Stimulated activated CD4-positive, alpha-beta T cell treated with anti-CD3 and anti-CD28 coated beads, Interleukin-1b, Interleukin-23, amount 100 ng/mL, for 1 hour (primary cell): Measurements from ENCODE around the gene CCL19.
"Not testable (repeated sequence)": the region's sequence is repeated elsewhere in the genome, so short reads cannot be mapped to it uniquely, and the experiment has no call there.

Experiments
- DNase-seq, 2 donors: peaks; one replicate each; pipeline ENCODE4 v3.0.0-alpha.2; 2020; ENCODE audit warnings: low read depth in 2 of 2

Gene CCL19

DNA sequence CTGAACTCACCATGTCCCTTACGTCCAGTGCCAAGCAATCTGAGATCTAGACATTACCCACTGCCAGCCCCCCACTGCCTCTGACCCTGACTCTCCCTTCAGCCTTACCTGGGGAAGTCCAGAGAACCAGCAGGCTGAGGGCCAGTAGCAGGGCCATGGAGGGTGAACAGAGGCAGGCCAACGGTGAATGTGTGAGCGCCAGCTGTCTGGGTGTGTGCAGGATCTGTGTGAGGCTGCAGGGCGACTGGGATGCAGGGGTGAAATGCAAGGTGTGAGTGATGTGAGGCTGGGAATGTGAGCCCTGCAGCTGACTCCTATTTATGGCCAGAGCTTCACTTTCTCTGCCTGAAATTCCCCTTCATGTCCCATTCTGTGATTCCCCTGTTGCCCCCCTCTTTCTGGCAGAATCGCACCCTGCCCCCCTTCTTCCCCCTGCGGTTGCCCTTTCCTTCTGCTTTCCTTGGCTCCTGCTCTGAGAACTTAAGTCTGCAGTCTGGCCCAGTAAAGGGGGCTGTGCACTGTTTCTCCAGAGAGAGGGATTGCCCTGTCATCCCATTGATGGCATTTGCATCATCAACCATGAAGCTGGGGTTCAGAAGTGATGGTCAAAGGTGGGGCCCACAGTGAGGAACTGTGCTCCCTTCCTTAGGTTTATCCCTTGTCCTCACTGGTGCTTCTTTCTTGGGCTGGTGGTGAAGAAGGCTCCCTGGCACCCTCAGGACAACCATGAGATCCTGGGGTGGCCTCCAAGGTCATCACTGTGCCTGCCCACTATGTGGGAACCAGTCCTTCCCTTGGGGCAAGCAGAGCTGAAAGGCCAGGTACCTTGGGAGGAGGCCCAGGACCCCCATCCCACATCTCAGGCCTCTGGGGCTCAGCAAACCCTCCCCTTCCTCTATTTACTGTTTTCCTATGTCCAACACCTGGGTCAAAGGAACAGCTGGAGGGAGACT lies at the start of gene CCL19:
TSS of gene CCL19 (minus strand) at position 294 of the 953 bp plus-strand sequence. CDS start at position 157, 137 bp downstream.
- no peak for DNase-seq

DNA sequence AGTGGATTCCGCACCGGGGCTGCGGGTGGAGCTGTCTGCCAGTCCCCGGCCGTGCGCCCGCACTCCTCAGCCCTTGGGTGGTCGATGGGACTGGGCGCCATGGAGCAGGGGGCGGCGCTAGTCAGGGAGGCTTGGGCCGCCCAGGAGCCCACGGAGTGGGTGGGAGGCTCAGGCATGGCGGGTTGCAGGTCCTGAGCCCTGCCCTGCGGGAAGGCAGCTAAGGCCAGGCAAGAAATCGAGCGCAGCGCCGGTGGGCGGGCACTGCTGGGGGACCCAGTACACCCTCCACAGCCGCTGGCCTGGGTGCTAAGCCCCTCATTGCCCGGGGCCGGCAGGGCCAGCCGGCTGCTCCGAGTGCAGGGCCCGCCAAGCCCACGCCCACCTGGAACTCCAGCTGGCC lies 49.1 kb upstream of the CCL19 start:
- not testable (repeated sequence) for DNase-seq

DNA sequence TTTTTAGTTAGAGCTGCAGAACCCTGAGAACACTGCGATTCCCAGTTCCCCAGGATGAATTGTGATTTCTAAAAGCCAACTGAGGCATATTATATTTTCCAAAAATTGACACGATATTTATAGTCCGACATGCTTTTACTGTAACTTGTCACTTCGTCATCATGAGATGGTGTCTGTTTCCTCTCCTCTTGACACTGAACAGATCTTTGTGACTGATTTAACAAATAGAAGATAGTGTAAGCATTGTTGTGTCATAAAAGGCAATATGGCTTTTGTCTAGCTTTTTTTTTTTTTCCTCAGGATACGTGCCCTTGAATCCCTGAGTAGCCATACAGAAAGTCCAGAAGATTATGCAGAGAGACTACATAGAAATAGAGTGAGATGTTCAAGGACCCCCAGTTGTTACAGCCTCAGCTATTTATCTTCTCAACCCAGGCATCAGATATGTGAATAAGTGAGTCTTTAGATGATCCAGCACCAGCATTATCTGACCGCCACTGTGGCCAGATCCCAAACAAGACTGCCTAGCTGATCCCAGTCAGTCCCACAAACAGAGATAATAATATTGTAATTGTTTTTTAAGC lies 46.7 kb upstream of the CCL19 start:
- no peak for DNase-seq

DNA sequence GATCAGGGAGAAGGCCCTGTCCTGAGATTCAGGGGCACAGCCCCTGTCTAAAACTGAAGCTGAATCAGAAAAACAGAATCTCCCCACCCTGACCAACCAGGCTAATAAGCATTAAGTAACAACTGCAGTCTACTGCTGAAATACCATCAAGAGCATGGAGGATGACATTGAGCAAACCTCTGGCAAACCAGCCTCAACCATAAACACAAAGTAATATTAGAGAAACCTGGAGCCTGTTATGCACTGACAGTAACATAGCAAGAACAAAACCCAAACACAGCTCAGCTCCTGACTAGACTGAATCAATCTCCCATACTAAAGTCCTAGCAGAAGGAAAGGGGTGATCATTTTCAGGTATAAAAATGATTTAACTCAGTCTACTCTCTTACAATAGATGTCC lies 43.6 kb upstream of the CCL19 start:
- DNase-seq, result no peak

DNA sequence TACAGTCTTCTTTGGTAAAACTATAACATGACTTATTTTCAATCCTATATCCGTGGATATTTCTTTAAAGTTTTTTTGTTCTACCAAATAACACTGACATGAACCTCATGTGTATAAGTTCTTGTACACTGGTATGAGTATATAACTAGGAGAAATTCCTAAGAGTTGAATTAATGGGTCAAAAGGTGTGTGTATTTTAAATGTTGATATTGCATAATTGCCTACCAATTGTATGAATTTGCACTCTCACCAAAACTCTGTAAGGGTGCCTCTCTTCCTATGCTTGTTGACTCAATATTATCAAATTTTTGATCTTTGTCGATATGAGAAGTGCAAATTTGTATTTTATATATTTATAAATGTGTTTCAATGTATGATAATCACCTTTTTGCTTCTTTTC lies 41.8 kb upstream of the CCL19 start:
- DNase-seq, result no peak

DNA sequence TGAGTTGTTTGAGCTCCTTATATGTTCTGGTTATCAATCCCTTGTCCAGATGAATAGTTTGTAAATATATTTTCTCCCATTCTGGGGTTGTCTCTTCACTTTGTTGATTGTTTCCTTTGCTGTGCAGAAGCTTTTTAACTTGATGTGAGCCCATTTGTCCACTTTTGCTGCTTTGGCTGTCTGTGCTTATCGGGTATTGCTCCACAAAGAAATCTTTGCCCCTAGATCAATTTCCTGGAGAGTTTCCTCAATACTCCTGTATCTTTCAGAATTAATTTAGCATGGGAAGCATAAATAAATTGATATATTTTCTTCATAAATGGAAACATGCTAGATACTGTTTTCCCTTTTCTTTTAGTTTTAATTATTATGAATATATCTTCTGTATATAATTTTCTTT lies 41.4 kb upstream of the CCL19 start:
- no peak for DNase-seq

DNA sequence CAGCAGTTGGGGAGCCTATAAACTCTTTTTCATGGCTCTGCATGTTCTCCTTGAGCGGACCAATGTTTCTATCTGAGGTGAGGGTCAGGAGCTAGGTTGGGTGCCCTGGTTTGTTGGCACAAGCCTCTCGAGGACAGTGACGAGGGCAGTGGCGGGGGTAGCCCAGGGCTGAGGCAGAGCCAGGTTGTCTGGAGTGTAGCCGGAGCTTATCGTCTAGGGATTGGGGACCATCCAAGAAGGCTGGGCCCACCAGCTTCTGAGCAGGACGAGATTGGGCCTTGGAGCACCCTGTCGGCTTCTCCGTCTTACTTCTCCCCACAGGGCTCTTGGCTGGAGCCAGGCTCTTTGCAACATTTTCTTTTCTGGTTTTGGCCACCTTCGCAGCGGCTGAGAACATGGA lies 32.1 kb upstream of the CCL19 start:
- DNase-seq, result no peak

DNA sequence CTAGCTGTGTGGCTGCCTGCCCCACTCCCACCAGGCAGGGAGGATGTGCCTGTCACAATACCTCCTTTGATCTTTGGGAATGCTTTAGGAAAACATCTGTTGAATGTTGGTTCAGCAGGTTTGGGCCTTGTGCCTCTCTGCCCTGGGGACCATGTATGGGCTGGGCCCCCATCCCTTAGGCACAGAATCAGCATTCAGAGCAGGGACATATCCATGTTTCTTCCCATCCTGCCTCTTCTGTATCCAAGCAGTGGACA lies 28.6 kb upstream of the CCL19 start:
- DNase-seq, result not testable (repeated sequence)

DNA sequence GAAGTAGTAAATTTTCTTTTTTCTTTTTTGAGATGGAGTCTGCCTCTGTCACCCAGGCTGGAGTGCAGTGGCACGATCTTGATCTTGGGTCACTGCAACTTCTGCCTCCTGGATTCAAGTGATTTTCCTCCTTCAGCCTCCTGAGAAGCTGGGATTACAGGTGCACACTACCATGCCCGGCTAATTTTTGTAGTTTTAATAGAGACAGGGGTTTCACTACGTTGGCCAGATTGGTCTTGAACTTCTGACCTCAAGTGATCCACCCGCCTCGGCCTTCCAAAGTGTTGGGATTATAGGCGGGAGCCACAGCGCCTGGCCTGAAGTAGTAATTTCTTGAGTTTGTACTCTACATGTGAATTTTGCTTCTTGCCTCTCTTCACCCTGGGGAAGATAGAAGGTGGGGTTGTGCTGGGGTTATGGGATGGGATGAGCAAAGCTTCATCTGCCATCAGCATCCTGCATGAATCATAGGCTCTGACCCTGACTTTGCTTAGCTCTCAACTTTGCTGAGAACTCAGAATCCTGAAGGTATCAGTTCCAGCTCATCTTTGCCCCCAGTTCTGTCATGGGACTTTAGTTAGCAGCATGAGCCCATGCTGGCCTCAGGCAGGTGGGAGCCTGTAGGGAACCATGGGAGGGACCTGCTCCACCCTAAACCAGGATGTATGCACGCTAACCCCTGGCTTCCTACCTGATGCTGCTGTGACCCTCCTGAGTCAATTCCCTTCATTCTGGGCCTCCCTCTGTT lies 28.1 kb upstream of the CCL19 start:
- DNase-seq, result no peak

DNA sequence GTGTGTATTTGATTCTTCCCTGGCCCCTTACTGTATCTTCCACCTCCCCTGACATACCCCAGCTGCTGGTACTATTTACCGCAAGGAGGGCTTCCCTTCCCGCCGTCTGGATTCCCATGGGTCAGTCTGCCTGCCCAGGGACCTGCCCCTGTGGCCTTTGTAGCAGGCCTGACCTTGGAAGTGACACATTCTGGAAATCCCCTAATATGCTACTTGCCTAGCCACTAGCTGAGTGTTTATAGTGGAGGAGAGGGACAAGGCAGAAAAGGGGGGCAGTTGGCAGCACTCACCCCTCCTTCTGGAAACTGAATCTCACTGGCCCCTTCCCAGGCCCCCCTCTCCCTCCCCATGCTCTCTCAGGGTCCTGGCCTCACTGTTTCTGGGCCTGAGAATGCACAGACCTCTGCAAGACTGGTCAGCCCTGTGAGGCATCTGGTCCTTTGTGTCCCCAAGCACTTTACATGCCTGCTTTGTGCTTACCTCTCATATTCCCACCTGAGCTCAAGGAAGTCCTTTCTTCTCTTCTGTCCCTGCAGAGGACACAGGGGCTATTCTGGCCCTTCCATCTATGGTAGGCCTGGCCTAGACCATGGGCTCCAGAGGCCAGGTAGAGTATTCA lies 27.0 kb upstream of the CCL19 start:
- DNase-seq, result no peak

DNA sequence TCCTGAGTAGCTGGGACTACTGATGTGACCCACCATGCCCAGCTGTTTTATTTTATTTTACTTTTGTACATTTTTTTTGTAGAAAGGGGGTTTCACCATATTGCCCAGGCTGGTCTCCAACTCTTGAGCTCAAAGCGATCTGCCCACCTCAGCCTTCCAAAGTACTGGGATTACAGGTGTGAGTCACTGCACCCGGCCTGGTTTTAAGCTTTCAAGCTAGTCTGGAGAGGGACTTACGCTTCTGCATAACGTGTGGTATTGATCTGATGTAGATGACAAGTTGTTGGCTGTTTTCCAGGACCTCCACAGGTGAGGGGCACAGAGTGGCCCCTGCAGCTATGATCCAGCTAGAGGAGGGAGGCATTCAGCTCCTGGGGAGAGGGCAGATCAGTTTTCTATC lies 25.6 kb upstream of the CCL19 start:
- no peak for DNase-seq

DNA sequence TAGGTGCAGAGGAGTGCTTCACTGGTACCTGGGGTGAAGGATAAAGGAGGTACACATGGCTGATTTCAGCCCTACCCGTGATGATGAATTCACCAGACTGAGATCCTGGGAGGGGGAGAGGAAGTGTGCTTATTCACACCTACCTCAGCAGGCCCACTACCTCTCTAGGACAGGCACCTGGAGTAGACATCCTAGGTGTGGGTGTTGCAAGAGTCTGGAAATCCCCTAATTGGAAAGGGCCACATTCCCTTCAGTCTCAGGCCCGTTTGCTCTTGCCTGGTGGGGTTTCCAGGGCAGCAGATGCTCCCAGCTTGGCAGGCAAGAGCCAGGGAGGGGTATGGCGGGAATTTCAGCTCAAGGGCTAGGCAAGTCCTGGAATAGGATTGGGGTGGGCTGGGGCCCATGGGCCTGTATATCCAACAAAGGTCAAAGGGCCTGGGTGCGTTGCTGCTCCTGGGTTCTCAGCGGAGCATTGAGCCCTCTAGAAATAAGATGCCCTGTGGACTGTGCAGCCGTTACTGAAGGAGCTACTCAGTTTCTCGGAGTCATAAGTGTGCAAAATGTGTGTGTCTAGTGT lies 24.7 kb upstream of the CCL19 start:
- no peak for DNase-seq

DNA sequence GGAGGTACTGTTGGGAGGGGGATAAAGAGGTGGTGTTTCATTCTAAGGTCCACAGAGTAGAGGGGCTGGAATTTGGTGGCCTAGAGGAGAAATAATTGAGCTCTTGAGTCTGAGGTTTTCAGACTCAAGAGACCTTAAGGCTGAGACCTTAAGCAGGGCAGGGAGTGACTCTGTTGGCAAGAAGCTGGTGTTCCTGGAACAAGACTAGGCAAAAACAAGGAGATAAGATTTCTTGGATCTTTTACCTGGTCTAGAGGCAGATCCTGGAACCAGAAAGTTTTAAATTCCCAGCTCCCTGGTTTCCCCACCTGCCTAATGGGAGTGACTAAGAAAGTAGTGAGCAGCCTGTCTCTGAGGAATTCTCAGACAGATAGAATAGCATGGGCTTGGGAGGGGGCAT lies 22.9 kb upstream of the CCL19 start:
- no peak for DNase-seq

DNA sequence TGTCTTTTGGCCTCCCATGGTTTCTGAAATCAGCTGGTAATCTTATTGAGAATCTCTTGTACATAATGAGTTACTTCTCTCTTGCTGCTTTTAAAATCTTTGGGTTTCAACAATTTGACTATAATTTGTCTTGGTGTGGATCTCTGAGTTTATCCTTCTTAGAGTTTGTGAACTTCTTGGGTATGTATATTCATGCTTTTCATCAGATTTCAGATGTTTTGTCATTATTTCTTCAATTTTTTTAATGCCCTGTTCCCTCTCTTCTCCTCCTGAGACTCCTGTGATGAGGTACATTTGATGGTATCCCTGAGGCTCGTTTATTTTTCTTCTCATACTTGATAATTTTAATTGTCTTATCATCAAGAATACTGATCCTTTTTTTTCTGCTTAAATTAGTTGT lies 21.1 kb upstream of the CCL19 start:
- DNase-seq, result no peak

DNA sequence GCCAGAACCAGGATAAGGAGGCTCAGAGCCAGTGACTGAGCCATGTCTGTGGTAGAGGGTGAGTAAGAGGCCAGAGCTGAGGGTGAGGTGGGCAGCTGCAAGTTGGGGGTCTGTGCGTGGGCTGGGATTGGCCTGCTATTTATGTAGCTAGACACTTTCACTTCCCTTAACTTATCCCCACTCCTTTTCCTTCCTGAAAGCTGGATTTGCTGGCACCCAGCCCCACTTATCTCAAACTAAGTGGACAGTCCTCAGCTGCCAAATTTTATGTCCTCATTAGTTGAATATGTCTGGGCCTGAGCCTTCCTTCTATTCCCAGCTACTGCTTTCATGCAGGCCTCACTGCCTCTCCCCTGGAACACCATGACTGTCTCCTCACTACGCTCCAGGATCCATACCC lies 18.9 kb upstream of the CCL19 start, which contains the start of gene CCL21:
TSS of gene CCL21 (minus strand) at position 114 of the 400 bp plus-strand sequence. CDS start at position 44, 70 bp downstream.
- no peak for DNase-seq

DNA sequence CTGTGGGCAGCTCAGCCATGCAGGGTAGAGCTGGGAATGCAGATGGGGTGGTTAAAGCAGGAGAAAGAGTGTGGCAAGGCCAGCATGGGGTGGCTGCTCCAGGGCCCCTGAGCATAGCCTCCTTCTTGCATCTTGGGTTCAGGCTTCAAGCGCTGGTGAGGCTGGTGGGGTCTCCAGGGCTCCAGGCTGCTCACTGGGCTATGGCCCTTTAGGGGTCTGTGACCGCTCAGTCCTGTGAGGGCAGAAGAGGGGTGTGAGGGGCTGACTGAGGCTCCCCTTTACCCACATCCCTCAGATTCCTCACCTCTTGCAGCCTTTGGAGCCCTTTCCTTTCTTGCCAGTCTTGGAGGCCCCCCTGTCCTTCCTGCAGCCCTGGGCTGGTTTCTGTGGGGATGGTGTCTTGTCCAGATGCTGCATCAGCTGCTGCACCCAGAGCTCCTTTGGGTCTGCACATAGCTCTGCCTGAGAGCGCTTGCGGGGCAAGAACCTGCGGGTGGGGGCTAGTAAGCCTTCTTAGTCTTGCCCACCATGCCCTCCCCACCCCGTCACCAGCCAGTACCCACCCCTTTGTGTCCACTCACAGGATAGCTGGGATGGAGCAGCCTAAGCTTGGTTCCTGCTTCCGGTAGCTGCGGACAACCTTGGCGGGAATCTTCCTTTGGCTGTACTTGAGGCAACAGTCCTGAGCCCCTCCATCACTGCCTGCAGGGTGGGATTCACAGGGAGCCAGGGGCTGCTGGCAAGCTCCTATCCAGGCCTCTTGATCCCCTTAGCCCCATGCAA lies 18.3 kb upstream of the CCL19 start:
- no peak for DNase-seq

DNA sequence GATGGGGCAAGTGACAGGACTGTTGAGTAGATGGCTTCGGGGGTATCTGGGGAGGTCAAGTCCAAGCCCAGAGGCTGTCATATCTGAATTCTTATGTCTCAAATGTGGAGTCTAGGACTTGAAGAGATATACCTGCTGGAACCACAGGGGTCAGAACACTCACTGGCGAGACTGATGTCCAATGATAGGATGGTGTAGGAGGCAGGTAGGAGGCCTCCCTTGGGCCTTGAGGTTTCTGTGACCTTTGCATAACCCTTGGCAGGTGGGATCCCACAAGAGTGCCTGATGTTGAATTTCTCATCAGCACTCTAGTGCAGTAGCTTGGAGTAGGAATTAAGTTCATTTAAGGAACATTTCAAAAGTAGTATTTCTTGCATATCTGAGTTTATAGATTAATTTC lies 16.1 kb upstream of the CCL19 start:
- DNase-seq, result no peak

DNA sequence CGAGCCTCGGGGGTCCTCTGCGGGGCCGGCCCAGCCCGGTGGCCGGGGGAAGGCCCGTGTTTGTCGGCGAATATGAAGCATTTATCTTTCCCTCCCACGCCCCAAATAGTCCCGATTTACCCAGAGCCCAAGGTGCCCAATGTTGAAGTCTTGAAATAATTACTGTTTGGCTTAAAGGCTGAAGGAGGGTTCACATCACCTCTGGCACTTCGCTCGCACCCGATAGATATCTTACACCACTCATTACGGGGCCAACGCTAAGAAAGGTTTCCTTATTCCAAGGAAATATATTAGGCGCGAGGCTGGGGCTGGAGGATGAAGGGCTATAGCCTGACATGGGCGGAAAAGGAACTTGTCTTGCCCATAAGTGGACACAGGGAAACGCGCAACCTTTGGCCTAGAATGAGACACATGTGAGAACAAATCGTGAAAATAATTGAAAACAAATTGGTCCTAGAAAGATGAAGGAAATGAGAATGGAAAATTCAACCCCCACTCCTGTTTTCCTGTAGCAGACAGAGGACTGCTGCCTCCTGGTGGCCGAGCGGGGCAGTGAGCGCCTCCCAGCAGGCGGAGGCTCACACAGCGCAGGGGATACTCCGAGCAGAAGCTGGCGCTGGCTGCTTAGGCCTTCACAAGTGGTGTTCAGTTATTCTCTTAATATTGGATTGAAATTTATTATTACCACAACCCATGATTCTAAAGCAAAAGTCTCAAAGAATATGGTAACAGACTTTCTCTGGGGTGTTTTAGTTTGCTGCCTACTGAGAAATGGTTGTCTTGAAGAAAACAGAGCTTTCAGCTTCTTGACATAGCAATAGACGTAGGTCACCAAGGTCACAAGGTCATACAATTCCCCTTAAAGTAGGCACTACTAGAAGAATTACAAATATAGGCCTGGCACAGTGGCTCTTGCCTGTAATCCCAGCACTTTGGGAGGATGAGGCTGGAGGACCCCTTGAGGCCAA lies 11.0 kb upstream of the CCL19 start:
- DNase-seq, result peak; percentile 62 to 79

DNA sequence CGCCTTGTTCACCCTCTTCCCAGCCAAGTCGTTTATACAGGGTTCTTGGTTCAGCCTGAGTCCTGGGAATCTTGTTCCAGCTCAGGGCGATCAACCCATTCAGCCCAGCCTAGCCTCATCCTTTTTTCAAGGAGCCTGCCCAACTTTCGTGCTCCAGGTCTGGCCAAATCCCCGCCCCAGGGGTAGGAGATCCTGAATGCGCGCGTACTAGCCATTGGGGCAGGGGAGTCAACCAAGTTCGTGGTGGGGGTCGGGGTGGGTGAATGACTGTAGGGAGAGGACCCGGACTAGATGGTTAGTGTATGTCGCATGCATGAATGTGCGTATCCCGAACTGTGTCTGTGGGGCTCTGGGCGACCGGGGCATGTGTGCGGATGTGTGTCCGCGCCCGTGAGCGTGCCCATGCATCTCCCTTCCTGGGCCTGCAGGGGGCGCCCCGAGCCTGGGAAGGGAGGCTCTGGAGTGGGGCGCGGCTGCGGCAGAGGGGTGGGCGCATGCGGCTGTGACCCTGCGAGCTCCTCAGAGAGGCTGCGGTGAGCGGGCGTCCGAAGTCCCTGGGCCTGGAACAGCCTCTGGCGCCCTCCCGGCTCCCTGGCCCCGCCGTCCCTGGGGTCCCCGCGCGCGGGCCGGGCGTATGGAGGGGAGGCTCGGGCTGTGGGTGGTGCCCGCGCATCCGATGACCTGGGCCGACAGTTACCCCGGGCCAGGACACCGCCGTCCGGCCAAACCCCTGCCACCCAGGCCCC lies 10.1 kb upstream of the CCL19 start:
- peak; percentile 41 to 59 for DNase-seq
